ENCODE data around the gene ANKRD11.
A peak's percentile ranks its signal among the peaks of the same experiment; 100 is the strongest.
"Not testable (repeated sequence)": the region's sequence is repeated elsewhere in the genome, so short reads cannot be mapped to it uniquely, and the experiment has no call there.

ANKRD11 gene

DNA sequence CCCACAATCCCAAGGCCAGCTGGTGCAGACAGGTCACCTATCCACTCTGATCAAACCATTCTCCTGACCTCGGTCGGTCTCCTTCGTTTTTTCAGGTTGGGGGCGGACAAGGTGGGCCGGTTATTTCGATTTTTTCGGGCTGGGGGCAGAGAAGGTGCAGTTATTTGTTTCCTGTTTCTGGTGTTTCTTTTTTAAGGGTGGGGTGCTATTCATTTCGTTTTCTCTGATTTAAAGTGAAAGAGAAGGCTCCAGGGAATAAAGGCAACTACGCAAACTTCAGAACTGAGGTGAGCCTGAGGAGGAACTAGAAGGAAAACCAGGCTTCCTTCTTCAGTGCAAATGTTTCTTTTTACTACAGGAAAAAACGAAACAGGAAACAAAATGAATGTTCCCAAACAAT is 64.8 kb downstream of the ANKRD11 start:
- no peak for DNase-seq

DNA sequence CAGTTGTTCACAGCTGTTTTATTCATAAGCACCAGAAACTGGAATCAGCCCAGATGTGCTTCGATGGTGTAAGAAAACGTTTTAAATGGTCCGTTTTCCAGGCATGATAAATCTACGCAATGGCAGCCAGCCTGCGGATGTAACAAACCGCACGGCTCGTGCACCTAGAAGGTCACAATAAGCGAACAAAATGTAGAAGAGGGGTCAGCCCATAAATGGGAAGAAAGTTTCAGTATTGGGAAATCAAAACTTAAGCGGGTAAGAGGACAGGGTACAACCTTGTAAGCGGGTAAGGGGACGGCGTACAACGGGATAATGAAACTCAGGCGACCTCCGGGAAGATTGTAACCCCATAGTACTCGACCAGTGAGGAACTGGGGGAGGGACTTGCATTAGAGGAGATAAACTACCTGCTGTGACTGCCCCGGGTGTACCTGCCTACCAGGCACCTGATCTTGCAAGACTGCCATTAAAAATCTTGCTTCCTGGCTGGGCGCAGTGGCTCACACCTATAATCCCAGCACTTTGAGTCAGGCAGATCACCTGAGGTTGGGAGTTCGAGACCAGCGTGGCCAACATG is 66.6 kb downstream of the ANKRD11 start:
- DNase-seq, result no peak

DNA sequence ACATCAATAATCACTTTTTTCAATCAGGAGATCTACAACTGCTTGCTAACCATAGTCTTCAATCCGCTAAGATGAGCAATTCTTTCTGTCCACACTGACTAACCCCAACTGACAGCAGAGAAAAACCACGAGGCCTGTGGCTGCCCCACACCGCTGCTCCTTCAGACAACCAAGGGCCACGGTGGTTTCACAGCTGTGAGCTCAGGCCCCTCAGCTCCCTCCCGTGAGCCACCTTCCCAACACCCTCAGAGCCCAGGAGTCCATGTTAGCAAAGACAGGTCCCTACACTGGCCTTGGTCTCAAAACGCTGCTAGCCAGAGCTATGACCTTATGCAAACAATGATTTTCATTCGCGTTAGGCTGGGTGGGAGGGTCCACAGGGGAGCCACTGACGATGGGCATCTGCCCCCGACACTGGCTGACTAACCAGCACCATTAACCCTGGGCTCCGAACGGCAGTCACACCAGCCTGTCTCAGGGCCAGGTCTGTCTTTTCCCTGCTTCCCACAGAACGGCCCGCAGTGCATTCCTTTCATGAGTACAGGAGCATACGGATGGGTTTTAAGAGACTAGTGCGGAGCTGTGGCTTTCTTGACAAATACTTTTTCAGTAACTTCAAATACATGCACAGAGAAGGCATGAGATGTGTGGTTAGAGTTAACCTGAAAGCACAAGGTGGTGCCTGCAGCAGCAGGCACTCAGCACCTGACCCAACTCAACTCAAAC is 67.3 kb downstream of the ANKRD11 start:
- DNase-seq, result peak; percentile 56

DNA sequence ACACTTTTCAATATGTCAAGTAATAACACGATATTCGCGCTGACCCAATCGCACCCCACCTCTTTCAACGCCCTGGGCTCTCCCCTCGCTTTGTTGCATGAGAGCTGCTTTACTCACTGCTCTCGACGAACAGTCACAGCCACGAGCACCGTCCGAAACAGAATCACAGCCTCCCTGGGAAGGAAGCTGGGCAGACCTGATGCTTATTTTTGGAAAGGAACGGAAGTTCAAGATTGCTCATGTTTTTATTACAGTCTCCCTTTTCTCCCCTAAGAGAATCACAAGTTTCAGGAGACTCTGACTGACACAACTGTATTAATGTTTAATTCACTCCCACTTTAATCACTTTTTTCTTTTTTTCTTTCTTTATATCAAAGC is 67.8 kb downstream of the ANKRD11 start:
- DNase-seq, result peak; percentile 36 to 38

DNA sequence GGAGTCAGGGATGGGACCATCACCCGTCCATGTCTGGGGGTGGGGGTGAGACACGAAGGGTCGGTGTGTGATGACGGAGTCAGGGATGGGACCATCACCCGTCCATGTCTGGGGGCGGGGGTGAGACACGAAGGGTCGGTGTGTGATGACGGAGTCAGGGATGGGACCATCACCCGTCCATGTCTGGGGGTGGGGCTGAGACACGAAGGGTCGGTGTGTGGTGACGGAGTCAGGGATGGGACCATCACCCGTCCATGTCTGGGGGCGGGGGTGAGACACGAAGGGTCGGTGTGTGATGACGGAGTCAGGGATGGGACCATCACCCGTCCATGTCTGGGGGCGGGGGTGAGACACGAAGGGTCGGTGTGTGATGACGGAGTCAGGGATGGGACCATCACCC is 69.1 kb downstream of the ANKRD11 start:
- DNase-seq, result not testable (repeated sequence)

DNA sequence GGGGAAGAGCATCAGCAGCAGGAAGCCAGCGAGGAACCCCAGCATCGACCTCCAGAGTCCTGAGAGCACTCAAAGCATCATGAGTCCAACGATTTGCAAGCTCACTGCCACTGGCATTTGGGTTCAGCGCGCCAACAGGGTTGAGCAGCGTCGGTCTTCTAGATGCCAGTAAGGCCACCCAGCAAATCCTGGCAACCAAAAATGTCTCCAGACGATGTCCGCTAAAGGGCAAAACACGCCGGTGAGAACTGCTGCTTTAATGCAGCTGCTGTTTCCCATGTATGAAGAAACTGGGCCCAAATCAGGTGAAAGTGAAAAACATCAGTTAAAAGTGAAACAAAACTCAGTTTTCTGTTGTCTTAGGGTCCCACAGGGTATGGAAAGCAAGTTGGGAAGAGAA is 70.2 kb downstream of the ANKRD11 start:
- DNase-seq, result no peak

DNA sequence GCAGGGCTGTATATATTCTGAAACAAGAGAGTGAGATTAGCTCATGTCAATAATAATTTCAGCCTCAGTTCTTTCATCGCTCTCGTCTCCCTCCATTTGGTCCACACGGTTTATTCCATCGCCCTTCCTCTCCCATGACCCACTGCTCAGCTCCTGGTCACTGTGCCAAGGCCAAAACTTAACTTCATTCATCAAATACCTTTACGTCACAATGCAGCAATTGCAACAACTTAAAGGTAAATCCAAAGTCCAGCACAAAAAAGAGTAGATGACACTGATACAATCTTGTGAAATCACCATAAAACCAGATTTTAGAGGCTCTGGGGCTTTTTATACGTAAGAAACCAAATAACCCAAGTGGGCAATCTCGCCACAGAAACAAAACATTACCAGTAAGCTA is 72.0 kb downstream of the ANKRD11 start:
- DNase-seq, result no peak

DNA sequence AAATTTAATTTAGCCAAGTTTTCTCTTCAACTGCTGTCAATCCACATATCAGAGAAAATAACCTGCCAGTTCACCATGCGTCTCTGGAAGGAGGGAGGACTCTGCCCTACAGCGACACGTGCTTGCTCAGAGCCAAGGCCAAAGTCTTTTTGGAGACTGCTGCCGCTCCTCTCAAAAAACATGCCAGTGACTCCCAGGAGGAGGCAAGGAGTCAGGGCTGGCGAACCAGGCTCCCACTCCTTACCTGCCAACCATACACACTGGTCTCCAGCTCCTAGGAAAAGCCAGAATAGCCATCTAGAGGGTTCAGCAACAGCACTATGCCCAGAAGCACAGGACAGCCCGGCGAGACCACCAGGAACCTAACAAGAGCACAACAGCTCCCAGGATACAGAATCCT is 73.0 kb downstream of the ANKRD11 start:
- DNase-seq, result no peak

DNA sequence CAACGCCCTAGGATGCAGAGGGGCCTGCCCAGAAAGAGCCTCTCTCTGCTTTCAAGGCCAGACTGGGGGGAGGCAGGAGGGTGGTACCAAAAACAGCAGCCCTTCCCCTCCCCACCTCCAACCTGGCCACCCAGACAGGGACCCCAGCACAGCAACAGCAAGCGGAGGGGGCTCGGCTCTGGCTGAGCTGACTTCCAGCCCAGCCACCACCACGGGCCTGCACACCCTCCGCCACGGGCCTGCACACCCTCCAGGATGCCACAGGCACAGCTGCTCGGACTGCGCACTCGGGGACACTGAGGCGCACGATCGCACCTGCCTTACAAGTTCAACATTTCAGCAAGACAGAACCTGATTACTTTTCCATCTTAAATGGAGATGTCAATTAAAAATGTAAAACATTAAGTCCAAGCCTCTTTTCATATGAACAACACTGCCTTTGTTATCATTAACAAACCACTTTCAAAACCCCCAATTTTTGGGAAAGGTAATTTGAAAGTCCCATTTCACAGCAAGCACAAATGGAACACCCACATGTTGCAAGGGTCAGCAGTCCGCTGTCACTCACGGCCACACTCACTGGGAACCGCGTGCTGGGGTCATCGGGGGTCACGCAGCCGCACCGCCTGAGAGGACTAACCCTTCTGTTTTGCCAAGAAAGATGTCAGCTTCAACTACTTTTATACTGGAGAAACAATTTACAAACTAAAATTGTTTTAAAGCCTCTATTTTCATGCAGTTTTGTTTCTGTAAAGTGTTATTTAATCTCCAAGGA is 76.4 kb downstream of the ANKRD11 start:
- DNase-seq, result no peak

DNA sequence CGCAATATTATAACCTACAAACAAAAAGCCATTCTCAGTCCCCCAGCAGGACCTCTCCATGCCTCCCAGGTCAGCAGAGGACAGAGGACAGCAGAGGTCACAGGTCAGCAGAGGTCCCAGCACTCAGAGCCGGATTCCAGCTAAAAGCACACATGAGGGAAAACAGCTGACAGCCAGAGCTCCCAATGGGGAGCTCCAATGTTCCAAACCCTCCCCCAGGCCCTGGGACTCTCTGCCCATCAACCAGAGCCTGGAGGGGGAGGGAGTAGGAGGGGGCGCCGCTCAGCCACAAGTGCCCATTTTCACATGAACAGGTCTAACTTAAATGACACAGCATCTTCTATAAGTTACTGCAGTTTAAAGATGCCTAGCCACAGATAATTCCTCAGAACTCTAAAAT is 77.5 kb downstream of the ANKRD11 start:
- no peak for DNase-seq

DNA sequence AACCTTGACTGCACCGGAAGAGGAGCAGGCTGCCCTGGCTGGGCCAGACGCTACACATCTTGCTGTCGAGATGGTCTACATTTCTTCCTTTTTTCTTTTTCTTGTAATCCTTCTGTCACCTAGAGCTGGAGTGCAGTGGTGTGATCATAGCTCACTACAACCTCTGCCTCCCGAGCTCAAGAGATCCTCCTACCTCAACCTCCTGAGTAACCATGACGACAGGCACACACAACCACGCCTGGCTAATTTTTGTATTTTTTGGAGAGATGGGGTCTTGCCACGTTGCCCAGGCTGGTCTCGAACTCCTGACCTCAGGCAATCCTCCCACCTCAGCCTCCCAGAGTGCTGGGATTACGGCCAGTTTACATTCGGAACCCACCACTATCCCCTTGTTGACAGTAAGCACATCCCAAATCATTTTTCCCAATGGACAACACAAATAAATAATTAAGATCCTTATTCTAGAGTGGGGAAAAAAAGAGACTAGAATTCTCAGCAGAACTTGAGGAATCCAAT is 79.0 kb downstream of the ANKRD11 start:
- DNase-seq, result no peak

DNA sequence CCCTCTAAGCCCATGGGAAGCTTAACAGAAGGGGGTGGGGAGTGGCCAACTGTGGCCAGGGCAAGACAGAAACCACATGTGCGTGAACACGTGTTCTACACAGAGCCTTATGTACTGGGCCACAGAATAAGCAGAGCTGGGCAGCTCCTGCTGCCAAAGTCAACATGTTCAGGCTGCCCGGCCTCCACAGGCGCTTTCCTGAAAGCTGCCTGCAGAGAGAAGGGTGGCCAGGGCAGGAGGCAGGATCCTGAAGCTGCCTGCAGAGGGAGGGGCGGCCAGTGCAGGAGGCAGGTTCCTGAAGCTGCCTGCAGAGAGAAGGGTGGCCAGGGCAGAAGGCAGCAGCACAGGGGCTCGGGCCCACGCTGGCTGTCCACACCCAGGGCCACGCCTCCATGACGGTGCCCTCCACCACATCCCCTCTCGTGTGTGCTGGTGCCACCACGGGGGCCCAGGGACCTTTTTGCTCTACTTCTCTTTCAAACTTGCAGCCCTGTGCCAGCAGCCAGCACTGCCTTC is 79.5 kb downstream of the ANKRD11 start:
- DNase-seq, result no peak

DNA sequence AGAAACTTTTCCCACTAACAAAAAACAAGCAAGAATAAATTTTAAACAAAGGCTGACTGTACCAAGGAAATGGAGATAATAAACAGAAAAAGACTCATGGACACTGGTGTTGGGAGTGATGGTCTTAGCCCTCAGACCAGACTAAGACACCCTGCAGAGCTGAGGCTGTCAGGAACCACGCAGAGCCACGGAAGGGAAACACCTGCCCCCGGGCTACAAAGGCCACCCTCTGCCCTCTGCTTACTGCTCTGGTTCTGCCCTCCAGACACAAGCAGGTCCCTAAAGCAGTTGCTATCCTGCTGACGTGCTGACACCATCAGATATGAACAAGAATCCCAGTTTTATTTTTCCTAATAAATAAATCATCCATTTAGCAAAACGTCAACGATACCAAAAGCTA is 80.0 kb downstream of the ANKRD11 start:
- no peak for DNase-seq

DNA sequence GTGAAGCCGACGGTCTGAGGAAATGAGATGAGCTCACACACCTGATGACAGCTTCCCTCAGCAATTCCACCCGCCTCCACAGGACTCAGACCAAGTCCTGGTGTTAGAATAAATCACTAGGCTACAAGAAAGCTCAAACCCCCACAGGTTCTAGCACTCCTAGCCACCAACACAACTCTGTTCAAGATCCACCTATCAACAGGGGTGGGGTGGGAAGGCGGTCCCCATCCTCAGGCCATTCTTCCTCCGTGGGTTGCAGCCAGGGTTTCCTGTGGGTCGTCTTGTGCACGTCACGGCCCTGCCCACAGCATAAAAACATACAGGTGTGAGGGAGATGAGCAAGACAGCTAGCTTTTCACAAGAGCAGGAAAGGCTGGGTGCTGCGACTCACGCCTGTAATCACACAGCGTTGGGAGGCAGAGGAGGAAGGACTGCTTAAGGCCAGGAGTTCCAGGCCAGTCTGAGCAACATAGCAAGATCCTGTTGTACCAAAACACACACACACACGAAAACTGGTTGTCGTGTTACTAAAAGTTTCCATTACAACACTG is 81.1 kb downstream of the ANKRD11 start:
- peak; percentile 31 to 38 for DNase-seq

DNA sequence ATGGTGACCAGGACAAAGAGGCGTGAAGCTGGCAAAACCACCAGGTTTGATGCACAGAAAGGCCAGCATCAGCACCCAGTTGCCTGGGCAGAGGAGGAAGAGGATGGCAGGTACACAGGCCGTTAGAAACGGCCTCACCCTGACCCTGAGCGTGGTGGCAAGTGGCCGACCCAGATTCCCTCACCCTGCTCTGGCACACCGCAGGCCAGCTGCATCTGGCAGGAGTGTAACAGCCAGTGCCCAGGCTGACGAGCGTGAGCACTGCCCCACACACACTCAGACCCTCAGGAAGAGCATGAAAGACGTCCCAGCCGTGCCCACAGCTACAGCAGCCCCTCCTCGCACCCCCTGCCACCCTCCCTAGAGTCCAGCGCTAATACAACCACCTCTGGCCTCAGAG is 82.0 kb downstream of the ANKRD11 start:
- no peak for DNase-seq

DNA sequence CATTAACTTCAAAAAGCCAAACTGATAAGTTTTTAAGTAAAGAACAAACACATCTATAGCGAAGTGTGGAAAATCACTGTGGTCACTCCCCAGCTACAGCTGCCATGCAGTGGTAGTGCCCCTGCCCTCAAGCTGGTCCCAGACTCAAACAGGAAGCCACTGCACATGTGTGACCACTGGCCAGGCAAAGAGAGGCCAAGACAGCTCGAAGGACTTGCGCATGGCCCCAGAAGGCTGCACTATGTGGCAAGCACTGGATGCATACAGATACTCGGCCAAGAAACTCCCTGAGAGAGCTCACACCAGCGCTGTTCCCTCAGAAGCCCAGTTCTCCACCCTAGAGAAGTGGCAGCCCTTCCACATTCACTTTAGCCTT is 82.4 kb downstream of the ANKRD11 start:
- no peak for DNase-seq

DNA sequence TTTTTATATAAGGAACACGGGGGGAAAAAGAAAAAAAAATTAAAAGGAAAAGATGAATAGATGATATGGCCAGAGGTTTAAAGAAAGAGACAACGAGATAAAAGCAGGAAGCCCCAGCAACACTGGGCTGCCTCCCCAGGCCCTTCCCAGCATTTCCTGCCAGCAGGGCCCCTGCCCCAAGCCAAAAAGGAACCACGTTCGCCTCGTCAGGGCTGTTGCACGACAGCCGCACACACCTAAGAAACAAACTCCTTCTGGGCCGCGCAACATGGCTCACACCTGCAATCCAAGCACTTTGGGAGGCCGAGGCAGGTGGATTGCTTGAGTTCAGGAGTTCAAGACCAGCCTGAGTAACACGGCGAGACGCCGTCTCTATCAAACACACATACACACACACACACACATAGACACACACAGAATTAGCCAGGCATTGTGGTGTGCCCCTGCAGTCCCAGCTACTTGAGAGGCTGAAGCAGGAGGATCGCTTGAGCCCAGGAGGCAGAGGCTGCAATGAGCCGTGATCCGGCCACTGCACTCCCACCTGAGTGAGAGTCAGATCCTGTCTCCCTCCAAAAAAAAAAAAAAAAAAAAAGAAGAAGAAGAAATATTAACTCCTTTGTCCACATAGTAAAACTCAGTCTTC is 83.0 kb downstream of the ANKRD11 start:
- no peak for DNase-seq

DNA sequence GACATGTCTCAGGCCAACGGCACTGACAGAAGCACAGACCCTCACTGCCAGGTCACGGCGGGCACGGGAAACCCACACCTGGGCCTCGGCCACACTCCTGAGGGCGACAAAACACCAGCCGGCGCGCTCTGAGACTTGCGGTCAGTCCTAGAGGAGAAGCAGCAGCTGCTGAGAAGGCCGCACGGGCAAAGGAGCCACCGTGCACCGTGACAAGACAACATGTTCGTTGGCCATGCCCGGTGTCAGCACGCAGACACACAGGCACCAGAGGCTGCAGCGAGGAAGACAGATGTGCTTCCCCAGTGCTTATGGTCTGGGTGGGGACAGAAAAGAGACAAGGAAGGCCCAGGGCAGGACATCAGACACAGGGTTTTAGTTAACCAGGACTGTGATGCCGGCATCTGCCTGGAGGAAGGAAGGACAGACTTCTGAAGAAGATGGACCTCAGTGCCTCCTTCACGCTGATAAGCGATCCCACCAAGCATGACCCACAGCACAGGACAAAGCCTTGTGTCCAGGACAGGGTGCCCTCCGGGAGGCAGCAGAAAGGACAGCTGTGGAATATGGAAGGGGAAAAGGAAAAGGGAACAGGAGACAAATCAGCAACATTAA is 84.0 kb downstream of the ANKRD11 start:
- no peak for DNase-seq

DNA sequence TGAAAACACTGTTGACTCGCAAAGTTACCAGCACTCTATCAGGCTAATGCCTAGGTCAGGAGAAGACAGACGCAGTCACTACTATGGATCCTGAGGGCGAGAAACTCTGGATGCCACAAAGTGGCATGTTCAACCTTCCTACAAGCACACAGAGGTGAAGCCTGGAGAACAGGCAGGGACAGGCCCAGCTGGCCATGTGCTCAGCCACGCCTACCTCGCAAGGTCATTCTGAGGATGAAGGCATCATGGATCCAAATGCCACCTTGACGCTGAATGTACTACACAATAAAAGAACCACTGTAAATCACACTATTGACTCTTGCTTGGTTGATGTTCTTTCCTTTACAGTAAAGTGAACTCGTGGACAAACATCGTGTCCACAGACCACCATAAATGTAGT is 85.8 kb downstream of the ANKRD11 start:
- DNase-seq, result no peak

DNA sequence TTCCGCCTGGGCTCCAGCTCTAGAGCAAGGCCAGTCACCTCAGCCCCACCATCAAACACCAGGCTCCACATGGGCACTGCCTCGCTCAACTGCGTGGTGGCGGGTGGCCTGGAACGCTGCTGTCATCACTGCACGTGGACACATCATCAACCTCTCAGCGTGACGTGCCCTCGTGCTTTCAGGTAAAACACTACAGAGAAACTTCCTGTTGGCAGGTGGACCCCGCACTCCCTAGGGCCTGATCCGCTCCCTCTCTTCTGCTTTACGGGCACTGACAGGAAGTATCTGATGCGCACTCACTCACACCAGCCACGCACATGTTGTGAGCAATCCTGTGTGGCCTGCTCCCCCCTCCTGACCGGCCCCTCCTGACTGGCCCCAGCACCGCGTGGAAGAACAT is 87.4 kb downstream of the ANKRD11 start:
- DNase-seq, result no peak

DNA sequence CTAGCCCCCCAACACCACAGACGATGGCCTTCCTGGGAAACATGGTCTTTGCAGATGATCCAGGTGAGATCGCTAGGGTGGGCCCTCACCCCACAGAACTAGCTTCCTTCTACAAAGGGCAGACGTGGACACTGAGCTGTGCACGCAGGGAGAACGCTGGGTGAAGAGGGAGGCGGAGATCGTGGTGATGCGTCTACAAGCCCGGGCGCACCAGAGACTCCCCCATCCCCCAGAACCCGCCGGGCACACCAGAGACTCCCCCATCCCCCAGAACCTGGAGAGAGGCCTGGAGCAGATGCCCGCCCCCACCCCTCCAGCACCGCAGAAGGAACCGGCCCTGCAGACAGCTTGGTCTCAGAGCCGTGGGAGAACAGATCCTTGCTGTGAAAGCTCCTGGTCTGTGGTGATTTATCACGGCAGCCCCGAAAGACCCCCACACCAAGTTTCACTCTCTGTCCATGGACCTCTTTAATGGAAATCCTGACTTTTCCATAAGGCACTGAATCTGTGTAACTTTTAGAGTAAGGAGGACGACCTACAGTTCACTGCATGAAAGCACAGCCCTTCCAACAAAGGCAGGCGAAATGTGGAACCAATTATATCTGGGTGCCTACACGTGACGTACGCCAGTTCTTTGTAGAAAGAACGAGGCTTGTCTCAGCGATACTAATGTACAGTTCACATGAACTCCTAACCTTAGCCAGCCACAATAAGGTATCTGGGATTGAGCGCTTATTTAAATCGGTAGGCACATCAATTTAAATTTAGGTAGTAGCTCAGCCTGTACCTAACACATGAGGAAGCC is 88.5 kb downstream of the ANKRD11 start:
- no peak for DNase-seq

DNA sequence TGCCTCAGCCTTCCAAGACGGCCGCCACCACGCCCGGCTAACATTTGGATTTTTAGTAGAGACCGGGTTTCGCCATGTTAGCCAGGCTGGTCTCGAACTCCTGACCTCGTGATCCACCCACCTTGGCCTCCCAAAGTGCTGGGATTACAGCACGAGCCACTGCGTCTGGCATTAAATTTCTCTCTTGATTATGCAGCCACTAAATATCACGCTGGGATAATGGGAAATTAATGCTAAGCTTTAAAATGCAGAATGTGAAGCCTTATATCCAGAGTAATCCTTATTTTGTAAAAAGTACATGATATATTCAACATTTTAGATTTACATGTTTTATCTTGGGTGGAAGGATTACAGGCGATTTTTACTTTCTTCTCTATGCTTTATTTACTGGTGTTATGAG is 89.2 kb downstream of the ANKRD11 start:
- no peak for DNase-seq

Data from stimulated activated CD4-positive, alpha-beta T cell treated with anti-CD3 and anti-CD28 coated beads, Interleukin-2, amount 100 ng/mL, for 48 hours (primary cell).